Ishikawa (cell line): ENCODE measurements around the gene SHISA9.

Source experiments
- CEBPB ChIP-seq: IDR thresholded peaks from 2 replicates; pipeline ENCODE4 v1.6.1; 2012
- EGR1 ChIP-seq: IDR thresholded peaks from 2 replicates; pipeline ENCODE4 v1.6.1; 2012
- EP300 ChIP-seq: IDR thresholded peaks from 2 replicates; pipeline ENCODE4 v1.6.1; 2012; ENCODE audit warnings: borderline replicate concordance
- MAX ChIP-seq: IDR thresholded peaks from 2 replicates; pipeline ENCODE4 v1.6.1; 2012
- NFIC ChIP-seq: IDR thresholded peaks from 2 replicates; pipeline ENCODE4 v1.6.1; 2012
- RAD21 ChIP-seq: IDR thresholded peaks from 2 replicates; pipeline ENCODE4 v1.6.1; 2012; ENCODE audit warnings: low read depth
- REST ChIP-seq: IDR thresholded peaks from 2 replicates; pipeline ENCODE4 v1.6.1; 2012; ENCODE audit warnings: low read depth, mild to moderate bottlenecking
- TAF1 ChIP-seq: IDR thresholded peaks from 2 replicates; pipeline ENCODE4 v1.6.1; 2012; ENCODE audit warnings: low read depth, mild to moderate bottlenecking
- TCF12 ChIP-seq: IDR thresholded peaks from 2 replicates; pipeline ENCODE4 v1.6.1; 2012; ENCODE audit warnings: low read depth
- TEAD4 ChIP-seq: IDR thresholded peaks from 2 replicates; pipeline ENCODE4 v1.6.1; 2012
- YY1 ChIP-seq: IDR thresholded peaks from 2 replicates; pipeline ENCODE4 v1.6.1; 2012; ENCODE audit warnings: low read depth
- ZBTB7A ChIP-seq: IDR thresholded peaks from 2 replicates; pipeline ENCODE4 v1.6.1; 2012; ENCODE audit warnings: low read depth
- TF ChIP-seq, protein P1 (sequence below): IDR thresholded peaks from 2 replicates; pipeline ENCODE4 v1.6.1; 2012

- TF ChIP-seq TAF1 (no peak), EGR1 (no peak), RAD21 (no peak), NFIC (no peak), EP300 (no peak), REST (no peak), MAX (no peak), ZBTB7A (no peak), YY1 (no peak), TEAD4 (no peak), TCF12 (no peak), CEBPB (no peak)
- TF ChIP-seq, protein P1, sequence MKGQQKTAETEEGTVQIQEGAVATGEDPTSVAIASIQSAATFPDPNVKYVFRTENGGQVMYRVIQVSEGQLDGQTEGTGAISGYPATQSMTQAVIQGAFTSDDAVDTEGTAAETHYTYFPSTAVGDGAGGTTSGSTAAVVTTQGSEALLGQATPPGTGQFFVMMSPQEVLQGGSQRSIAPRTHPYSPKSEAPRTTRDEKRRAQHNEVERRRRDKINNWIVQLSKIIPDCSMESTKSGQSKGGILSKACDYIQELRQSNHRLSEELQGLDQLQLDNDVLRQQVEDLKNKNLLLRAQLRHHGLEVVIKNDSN: no peak
Measured at GRCh38 chr16:13100970-13101369, 199.6 kb downstream of the SHISA9 start.
